Activated T-helper 17 cell treated with anti-CD3 and anti-CD28 coated beads, Interleukin-2, amount 50 U/mL, for 72 hours (primary cell): ENCODE results near the gene PLD6. TPM values are rescaled to one million over a fixed set of nuclear protein-coding genes. Genes with fewer than 3 reads are reported as not detected.

Experiments
- ATAC-seq: fragments of 150-1000 bp; cut with Tn5 transposase; replicated peaks from 2 replicates; pipeline ENCODE4 v1.10.0; 2021; ENCODE audit warnings: mild to moderate bottlenecking, moderate library complexity
- H3K27ac Mint-ChIP-seq: one replicate; pipeline ENCODE4 v1.8.0; 2022; ENCODE audit warnings: mixed read lengths
- H3K27me3 Mint-ChIP-seq: one replicate; pipeline ENCODE4 v1.8.0; 2022; ENCODE audit warnings: mixed read lengths
- H3K36me3 Mint-ChIP-seq: one replicate; pipeline ENCODE4 v1.8.0; 2022; ENCODE audit warnings: low read depth, mild to moderate bottlenecking, mixed read lengths
- H3K4me1 Mint-ChIP-seq: one replicate; pipeline ENCODE4 v1.8.0; 2022; ENCODE audit warnings: mixed read lengths
- H3K4me3 Mint-ChIP-seq: one replicate; pipeline ENCODE4 v1.8.0; 2022; ENCODE audit warnings: mild to moderate bottlenecking, mixed read lengths
- H3K9me3 Mint-ChIP-seq: one replicate; pipeline ENCODE4 v1.8.0; 2022; ENCODE audit warnings: mixed read lengths
- total RNA-seq, 2 donors: library from RNA; stranded (reverse); gene quantifications; one replicate each; pipeline ENCODE4 v1.2.3, GENCODE V29; 2022

PLD6 gene
- total RNA-seq, 2 donors from 2014 or later: 20.6 to 24.5 TPM

DNA sequence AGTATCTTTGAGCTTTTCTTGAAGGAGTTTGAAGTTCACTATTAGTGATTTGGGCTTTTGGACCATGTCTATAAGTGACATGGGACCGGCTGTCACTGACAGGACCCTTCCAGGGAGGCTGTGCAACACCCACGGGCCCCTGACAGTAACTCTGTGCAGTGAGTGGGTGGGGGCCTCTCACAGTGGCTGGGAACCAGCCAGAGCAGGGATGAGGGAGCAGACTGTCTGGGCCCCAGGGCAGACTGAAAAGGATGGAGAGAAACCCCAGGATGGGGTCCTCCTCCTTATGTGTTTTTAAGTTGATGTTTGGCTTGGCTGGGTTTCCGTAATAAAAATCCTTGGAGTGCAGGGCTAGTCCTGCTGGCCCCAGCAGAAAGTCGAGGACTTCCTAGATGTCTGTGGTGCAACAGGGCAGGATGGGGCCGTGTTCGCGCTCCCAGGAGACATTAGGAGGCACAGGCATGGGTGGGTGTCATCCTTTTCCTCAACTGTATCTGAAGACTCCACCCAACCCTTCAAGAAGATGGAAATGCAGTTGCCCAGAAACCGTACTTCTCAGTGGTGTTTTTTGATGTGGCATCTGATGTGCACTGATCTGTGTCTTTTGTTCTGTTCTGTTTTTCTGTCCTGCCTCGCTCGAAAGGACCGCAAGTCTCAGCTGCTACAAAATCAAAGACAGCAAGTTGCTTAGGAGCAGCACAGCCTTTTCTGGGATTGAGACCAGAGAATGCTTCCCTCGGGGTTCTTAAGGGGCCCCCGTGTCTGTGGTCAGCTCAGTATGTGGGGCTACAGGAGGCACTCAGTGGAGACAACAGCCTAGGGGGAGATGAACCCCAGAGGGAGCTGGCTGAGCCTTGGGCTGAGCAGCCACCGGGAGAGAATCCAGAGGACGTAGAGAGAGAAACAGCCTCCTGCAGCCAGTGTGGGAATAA lies 24.2 kb downstream of the PLD6 start:
- H3K27ac Mint-ChIP-seq: peak overlapping the region; percentile 97
- H3K4me1 Mint-ChIP-seq: peaks cover 65% of the 10 kb centered on the region
- ATAC-seq: peak; percentile 38
- H3K36me3 Mint-ChIP-seq: peaks cover 85% of the 10 kb centered on the region
- H3K9me3 Mint-ChIP-seq: no peaks in the 10 kb centered on the region
- H3K27me3 Mint-ChIP-seq: no peaks in the 10 kb centered on the region
- H3K4me3 Mint-ChIP-seq: peak overlapping the region; percentile 91

DNA sequence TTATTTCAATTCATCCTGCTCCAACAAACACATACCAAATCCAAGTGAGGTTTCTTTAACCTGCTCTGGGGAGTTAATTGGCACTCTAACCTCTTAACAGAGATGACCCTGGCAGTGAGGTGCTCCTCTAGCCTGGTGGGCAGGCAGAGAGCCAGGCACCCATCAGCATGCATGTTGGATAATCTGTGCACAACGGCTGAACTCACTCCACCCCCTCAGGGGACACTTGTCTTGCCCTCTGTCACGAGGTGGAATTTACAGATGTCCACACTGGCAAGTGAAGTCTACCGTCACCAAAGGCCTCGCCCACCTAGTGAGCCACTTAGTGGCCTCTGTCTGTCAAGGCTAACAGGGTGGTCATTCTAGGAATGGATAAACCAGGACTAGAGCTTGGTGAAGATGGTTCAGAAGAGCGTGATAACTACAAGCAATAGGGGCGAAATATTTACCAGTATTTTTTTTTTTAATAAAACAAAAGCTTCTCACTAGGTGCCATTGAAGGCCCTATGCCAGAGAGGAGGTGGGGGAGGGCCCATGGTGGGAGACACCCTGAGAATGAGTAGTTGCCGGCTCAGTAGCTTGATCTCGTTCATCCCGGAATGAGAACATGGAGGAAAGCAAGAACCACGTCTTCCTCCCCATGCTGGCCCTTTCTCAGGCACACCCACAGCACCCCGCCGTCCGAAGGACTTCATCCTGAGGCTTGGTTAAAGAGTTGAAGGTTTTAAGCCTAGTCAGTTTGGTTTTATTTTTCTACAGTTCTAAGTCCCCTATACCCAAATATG lies 25.2 kb downstream of the PLD6 start:
- Mint-ChIP-seq H3K9me3 (no peaks in the 10 kb centered on the region), H3K27ac (peak overlapping the region; percentile 97), H3K36me3 (peaks cover 89% of the 10 kb centered on the region), H3K27me3 (no peaks in the 10 kb centered on the region), H3K4me1 (peaks cover 67% of the 10 kb centered on the region), H3K4me3 (peak overlapping the region; percentile 91)
- ATAC-seq: no peak

DNA sequence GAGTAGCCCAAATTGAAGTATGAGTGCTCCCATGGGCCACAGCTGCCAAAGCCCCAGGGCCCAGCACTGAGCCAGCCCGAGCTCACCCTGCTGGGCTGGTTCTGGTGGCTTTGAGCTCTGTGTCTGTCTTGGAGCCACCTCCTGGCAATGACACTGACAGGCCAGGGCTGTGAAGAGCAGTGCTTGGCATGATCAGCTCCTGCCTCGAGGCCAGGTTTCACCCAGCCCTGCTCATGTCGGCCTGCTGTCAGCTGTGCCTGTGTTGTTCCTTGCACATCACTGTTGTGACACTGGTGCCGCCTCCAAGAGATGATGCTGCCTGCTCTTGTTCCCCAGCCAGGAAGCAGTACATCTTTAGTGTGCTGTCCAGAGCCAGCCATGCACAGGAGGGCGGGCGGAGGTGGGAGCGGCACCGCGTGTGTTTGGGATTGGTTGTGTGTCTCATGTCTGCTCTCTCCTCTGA lies 26.0 kb downstream of the PLD6 start:
- Mint-ChIP-seq H3K4me3 (peak overlapping the region; percentile 91), H3K27me3 (no peaks in the 10 kb centered on the region), H3K4me1 (peaks cover 60% of the 10 kb centered on the region), H3K27ac (peak overlapping the region; percentile 97), H3K9me3 (no peaks in the 10 kb centered on the region), H3K36me3 (peaks cover 83% of the 10 kb centered on the region)
- ATAC-seq: peak; percentile 16

DNA sequence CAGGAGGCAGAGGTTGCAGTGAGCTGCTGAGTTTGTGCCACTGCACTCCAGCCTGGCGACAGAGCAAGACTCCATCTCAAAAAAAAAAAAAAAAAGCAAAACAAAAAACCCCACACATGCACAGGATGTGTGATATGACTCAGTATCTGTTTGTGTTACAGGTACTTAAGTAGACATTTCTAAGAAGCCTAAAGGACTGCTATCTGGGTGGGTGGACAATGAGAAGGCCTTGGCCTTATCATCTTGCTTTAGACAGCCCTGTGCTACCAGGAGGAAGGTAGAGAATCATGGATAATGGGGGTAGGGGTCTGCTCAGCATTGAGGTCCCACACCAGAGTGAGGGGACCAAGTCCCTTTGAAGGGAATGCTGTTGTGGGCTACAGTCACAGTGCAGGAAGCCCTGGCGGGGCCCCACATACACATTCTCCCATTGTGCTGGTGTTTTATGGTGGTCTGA lies 26.7 kb downstream of the PLD6 start:
- peak overlapping the region; percentile 97 for H3K27ac Mint-ChIP-seq
- peaks cover 83% of the 10 kb centered on the region for H3K36me3 Mint-ChIP-seq

DNA sequence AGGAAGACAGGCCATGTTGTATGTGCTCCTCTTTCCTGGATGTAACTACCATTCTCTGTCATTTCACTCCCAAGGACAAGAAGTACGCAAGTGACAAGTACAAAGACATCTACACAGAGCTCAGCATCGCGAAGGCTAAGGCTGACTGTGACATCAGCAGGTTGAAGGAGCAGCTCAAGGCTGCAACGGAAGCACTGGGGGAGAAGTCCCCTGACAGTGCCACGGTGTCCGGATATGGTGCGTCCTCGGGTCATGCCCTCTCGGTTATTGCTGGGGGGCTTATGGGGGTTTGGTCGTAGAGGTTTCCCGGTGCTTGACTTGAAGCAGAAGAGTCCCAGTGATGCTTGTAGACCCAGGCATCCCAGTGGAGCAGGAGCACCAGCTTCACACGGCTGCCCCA lies 29.0 kb downstream of the PLD6 start:
- peaks cover 91% of the 10 kb centered on the region for H3K36me3 Mint-ChIP-seq
- peak overlapping the region; percentile 81 for H3K27ac Mint-ChIP-seq
- no peaks in the 10 kb centered on the region for H3K9me3 Mint-ChIP-seq

More for the DNA sequence above, 26.7 kb downstream of the PLD6 start:
- Mint-ChIP-seq H3K9me3 (no peaks in the 10 kb centered on the region), H3K4me1 (peaks cover 52% of the 10 kb centered on the region), H3K4me3 (peak overlapping the region; percentile 91), H3K27me3 (no peaks in the 10 kb centered on the region)
- peak; percentile 71 for ATAC-seq

DNA sequence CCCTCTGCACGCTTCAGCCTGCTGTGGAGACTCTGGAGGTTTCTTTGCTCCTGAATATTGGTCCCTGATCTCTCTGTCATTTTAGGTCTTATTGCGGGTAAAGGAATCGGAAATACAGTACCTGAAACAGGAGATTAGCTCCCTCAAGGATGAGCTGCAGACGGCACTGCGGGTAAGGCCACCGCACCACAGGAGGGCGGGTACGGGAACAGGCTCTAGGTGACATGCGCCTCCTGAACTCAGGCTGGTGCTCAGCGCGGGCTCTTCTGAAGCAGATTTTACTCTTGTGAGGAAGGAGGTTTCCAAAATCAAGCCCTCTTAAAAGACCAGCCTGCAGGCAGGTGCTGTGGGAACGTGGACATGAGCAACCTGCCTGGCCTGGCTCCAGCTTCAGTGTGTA lies 29.8 kb downstream of the PLD6 start:
- Mint-ChIP-seq H3K27me3 (no peaks in the 10 kb centered on the region), H3K4me3 (peak overlapping the region; percentile 81), H3K9me3 (no peaks in the 10 kb centered on the region), H3K27ac (peak overlapping the region; percentile 81), H3K36me3 (peaks cover 90% of the 10 kb centered on the region), H3K4me1 (peaks cover 39% of the 10 kb centered on the region)
- peak; percentile 27 for ATAC-seq

More for the DNA sequence above, 29.0 kb downstream of the PLD6 start:
- ATAC-seq: no peak
- peak overlapping the region; percentile 81 for H3K4me3 Mint-ChIP-seq
- H3K4me1 Mint-ChIP-seq: peaks cover 45% of the 10 kb centered on the region
- no peaks in the 10 kb centered on the region for H3K27me3 Mint-ChIP-seq

DNA sequence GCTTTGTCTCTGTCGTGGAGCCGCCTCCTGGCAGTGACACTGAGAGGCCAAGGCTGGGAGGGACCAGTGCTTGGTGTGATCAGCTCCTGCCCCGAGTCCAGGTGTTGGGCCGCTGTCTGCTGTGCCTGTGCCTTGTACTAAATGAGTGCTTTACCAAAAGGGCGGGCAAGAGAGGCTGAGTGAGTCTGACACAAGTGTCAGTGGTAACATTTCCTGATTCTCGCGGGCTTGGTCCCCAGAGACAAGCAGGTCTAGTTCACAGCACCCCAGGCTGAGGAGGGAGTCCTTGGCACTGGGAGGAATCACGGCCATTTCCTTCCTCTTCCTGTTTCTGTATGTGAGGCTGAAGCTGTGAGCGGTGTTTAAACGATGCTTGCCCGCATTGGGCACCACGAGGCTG lies 30.2 kb downstream of the PLD6 start:
- H3K4me3 Mint-ChIP-seq: peak overlapping the region; percentile 81
- H3K36me3 Mint-ChIP-seq: peaks cover 90% of the 10 kb centered on the region
- H3K4me1 Mint-ChIP-seq: peaks cover 39% of the 10 kb centered on the region

DNA sequence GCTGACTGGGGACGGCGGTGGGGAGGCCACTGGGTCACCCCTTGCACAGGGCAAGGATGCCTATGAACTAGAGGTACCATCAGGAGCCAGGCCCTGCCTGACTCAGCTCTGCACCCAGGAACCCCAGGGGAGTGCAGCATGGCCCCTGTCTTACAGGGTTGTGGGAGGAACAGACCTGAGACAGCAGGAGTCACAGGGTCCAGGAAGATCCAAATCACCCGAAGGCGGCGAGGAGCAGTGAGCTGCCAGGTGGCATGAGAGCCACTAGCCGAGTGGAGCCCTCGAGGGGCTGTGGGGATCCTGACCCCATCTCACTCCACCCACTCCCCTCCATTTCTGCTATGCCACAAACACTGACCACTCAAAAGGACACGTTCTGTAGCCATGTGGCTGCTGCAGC lies 30.8 kb downstream of the PLD6 start:
- H3K36me3 Mint-ChIP-seq: peaks cover 86% of the 10 kb centered on the region
- H3K9me3 Mint-ChIP-seq: no peaks in the 10 kb centered on the region
- H3K4me1 Mint-ChIP-seq: peaks cover 39% of the 10 kb centered on the region
- H3K4me3 Mint-ChIP-seq: peak overlapping the region; percentile 81
- peak overlapping the region; percentile 17 for H3K27ac Mint-ChIP-seq
- no peak for ATAC-seq
- no peaks in the 10 kb centered on the region for H3K27me3 Mint-ChIP-seq

More for the DNA sequence above, 30.2 kb downstream of the PLD6 start:
- ATAC-seq: peak; percentile 6
- Mint-ChIP-seq H3K27me3 (no peaks in the 10 kb centered on the region), H3K27ac (peak overlapping the region; percentile 81), H3K9me3 (no peaks in the 10 kb centered on the region)

DNA sequence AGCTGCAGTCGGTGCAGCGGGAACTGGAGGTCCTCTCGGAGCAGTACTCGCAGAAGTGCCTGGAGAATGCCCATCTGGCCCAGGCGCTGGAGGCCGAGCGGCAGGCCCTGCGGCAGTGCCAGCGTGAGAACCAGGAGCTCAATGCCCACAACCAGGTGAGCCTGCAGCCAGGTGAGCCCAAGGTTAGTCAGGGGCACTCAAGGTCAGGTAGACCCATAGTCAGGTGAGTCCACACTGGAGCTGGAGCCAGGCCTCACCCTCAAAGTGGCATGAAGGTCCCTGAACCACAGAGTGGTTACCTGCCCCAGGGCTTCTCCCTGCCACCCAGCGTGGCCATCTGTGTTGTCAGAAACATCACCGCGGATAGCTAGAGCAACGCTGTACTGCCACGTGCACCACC lies 32.2 kb downstream of the PLD6 start:
- no peak for ATAC-seq
- H3K4me3 Mint-ChIP-seq: no peak overlapping the region
- H3K27me3 Mint-ChIP-seq: no peaks in the 10 kb centered on the region
- H3K36me3 Mint-ChIP-seq: peaks cover 82% of the 10 kb centered on the region
- peaks cover 44% of the 10 kb centered on the region for H3K4me1 Mint-ChIP-seq
- no peaks in the 10 kb centered on the region for H3K9me3 Mint-ChIP-seq
- H3K27ac Mint-ChIP-seq: peak overlapping the region; percentile 56

DNA sequence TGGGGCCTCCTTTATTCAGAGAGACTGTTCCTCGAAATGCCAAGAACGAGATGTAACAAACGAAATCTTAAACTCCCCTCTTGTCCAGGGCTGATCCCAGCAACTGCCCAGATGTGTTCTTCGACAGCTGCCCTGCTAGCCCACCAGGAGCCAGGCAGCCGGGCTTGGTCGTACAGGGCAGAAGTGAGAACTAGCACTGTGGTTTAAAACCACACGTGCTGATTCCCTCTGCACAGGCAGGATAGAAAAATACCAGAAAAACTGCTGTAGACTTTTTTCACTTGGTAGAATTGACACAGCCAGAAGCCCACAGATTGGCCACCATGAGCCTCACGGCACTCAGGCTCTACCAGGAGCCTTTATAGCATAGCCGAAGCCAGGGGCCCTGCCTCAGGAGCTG lies 33.1 kb downstream of the PLD6 start:
- Mint-ChIP-seq H3K27ac (peak overlapping the region; percentile 56), H3K36me3 (peaks cover 84% of the 10 kb centered on the region)
- peak; percentile 10 for ATAC-seq

DNA sequence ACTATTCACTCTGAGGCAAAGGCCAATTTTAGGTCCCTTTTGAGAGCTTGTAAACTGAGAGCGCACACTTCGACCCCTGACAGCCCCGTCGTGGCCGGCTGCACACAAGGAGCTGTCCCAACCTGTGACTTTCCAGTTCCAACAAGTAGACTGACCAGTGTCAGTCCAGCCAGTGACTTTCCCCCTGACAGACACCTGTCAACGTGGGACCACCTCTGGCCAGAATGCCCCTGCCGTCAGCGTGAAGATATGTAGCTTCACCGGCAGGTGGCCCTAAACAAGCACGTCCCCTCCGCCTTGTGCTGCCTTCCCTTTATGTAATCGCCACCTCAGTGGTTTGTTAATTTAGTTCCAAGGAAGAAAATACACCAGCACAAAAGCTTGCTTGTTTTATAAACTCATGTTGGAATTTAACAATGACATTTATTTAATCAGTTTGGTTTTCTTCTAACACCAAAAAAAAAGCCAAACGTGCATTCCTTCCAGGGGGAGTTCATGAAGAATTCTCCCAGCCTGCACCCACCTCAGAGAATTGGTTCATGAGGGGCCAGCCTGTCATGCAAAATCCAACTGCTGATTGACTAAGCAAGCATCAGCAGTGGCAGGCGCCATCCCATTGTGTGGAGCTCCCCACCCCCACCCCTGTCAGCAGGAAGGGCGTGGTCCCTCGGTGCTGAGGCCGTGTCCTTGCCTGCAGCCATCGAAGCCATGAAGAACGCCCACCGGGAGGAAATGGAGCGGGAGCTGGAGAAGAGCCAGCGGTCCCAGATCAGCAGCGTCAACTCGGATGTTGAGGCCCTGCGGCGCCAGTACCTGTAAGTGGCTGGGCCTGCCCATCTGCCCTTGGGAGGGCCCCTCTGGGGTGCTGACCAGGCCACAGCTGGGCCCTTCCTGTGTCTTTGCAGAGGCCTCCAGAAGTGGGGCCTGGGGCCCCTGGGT lies 33.9 kb downstream of the PLD6 start:
- H3K4me3 Mint-ChIP-seq: peak overlapping the region; percentile 12
- H3K4me1 Mint-ChIP-seq: peaks cover 51% of the 10 kb centered on the region
- H3K27ac Mint-ChIP-seq: peak overlapping the region; percentile 85
- H3K27me3 Mint-ChIP-seq: no peaks in the 10 kb centered on the region
- H3K36me3 Mint-ChIP-seq: peaks cover 78% of the 10 kb centered on the region
- no peaks in the 10 kb centered on the region for H3K9me3 Mint-ChIP-seq
- ATAC-seq: no peak

More for the DNA sequence above, 33.1 kb downstream of the PLD6 start:
- Mint-ChIP-seq H3K4me3 (peak overlapping the region; percentile 12), H3K4me1 (peaks cover 49% of the 10 kb centered on the region), H3K9me3 (no peaks in the 10 kb centered on the region), H3K27me3 (no peaks in the 10 kb centered on the region)

DNA sequence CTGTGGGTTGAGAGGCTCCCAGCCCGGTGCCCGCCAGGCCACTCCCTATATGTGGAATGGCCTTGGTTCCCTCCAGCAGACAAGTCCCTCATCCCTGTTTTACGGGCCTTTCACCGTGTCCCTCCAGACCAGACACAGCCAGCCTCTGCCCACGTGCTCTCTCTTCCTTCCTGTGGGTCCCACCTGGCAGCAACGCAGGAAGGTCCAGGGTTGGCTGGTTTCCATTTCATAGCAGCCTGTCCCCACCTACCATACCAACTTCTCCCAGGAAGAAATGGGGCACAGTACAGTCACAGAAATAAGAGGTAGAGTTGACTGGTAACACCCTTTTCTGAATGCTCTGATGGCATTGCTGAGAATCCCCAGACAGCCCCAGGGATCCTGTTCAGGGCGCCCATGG lies 34.9 kb downstream of the PLD6 start:
- Mint-ChIP-seq H3K27ac (peak overlapping the region; percentile 85), H3K4me1 (peaks cover 46% of the 10 kb centered on the region), H3K9me3 (no peaks in the 10 kb centered on the region), H3K36me3 (peaks cover 78% of the 10 kb centered on the region), H3K27me3 (no peaks in the 10 kb centered on the region), H3K4me3 (peak overlapping the region; percentile 48)
- no peak for ATAC-seq

DNA sequence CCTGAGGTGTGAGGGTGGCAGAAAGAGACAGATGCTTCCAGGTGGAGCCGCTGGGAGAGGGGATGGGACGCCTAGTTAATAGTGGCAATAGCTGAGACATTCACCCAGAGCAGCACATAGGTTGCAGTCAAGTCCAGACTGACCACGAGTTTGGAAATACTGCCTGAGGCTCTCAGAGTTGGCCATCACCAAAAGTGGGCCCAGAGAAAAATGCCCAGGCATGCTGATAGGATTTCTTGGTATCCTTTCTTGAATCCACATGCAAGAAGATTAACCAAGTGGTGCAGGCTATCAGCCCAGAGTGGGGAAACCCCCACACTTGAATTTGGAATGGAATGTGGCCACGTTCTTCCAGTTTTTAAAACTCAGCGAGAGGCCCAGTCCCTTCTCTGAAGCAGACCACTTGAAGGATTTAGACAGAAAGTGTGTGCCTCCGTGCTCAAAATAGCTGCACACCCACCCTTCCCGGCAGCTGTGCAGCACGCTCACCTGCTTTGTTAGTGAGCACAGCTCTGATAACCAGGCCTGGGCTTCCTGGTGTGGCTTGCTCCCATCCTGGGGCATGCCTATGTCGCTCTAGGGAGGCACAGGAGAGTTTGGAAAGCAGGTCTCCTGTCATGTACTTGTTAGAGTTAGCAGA lies 35.7 kb downstream of the PLD6 start:
- Mint-ChIP-seq H3K4me1 (peaks cover 44% of the 10 kb centered on the region), H3K27me3 (no peaks in the 10 kb centered on the region), H3K27ac (peak overlapping the region; percentile 85), H3K36me3 (peaks cover 81% of the 10 kb centered on the region), H3K4me3 (peak overlapping the region; percentile 48), H3K9me3 (no peaks in the 10 kb centered on the region)
- peak; percentile 45 for ATAC-seq
